IPS DF 4.7 (cell line): ENCODE measurements around the gene ACTMAP.
"Not testable (repeated sequence)": the region's sequence is repeated elsewhere in the genome, so short reads cannot be mapped to it uniquely, and the experiment has no call there.

Source experiments
- DNase-seq: peaks from one replicate; pipeline ENCODE4 v3.0.0-alpha.2; 2013; ENCODE audit warnings: low spot score; ENCODE audit errors: extremely low read depth

Gene ACTMAP

GRCh38 chr19:40744554-40745401 is 5.5 kb downstream of the ACTMAP start:
- no peak for DNase-seq

- no peak for DNase-seq
Observed at GRCh38 chr19:40743926-40744325, 6.4 kb downstream of the ACTMAP start.

- DNase-seq: no peak
Observed at GRCh38 chr19:40742886-40743285, 7.4 kb downstream of the ACTMAP start.

- no peak for DNase-seq
Observed at GRCh38 chr19:40742477-40742876, 7.8 kb downstream of the ACTMAP start.

- no peak for DNase-seq
Observed at GRCh38 chr19:40741527-40742390, 8.5 kb downstream of the ACTMAP start.

GRCh38 chr19:40740747-40741146 is 9.5 kb downstream of the ACTMAP start:
- DNase-seq: no peak

GRCh38 chr19:40739871-40740703 is 10.2 kb downstream of the ACTMAP start:
- DNase-seq: no peak

- no peak for DNase-seq
Observed at GRCh38 chr19:40739030-40739839, 11.0 kb downstream of the ACTMAP start.

- no peak for DNase-seq
Observed at GRCh38 chr19:40737102-40737644, 13.1 kb downstream of the ACTMAP start.

GRCh38 chr19:40736661-40737060 is 13.6 kb downstream of the ACTMAP start:
- no peak for DNase-seq

- no peak for DNase-seq
Observed at GRCh38 chr19:40735013-40735771, 15.1 kb downstream of the ACTMAP start.

- DNase-seq: no peak
Observed at GRCh38 chr19:40733149-40733548, 17.1 kb downstream of the ACTMAP start.

GRCh38 chr19:40732304-40732703 is 18.0 kb downstream of the ACTMAP start:
- not testable (repeated sequence) for DNase-seq

GRCh38 chr19:40730065-40730464 is 20.2 kb downstream of the ACTMAP start:
- not testable (repeated sequence) for DNase-seq

GRCh38 chr19:40726279-40726678 is 24.0 kb downstream of the ACTMAP start:
- no peak for DNase-seq

GRCh38 chr19:40724855-40725254 is 25.4 kb downstream of the ACTMAP start:
- no peak for DNase-seq

GRCh38 chr19:40724315-40724714 is 26.0 kb downstream of the ACTMAP start:
- no peak for DNase-seq

- no peak for DNase-seq
Observed at GRCh38 chr19:40723661-40724254, 26.5 kb downstream of the ACTMAP start.
